Panc1 (cell line): ENCODE measurements around the gene SORCS1.

ENCODE experiments used
- POLR2AphosphoS5 ChIP-seq: IDR thresholded peaks from 2 replicates; pipeline ENCODE4 v1.6.1; 2012; ENCODE audit warnings: mild to moderate bottlenecking, low read depth, low read length, moderate library complexity
- SIN3A ChIP-seq: IDR thresholded peaks from 2 replicates; pipeline ENCODE4 v1.6.1; 2012; ENCODE audit warnings: low read depth, mild to moderate bottlenecking, low read length, moderate library complexity, borderline replicate concordance; ENCODE audit not compliant: insufficient read depth
- TCF7L2 ChIP-seq: IDR thresholded peaks from 2 replicates; pipeline ENCODE4 v1.6.1; 2011; ENCODE audit warnings: mild to moderate bottlenecking, low read depth, low read length, inconsistent platforms
- TF ChIP-seq, protein P1 (sequence below): fragments of 450-650 bp; IDR thresholded peaks from 2 replicates; pipeline ENCODE4 v1.5.1; 2017; ENCODE audit warnings: mild to moderate bottlenecking
- TF ChIP-seq, protein P2 (sequence below), 2 experiments: IDR thresholded peaks; 2 replicates each; pipeline ENCODE4 v1.6.1; 2011 to 2012; ENCODE audit warnings: low read depth in 2 of 2, control low read depth in 1 of 2, low read length in 1 of 2, mild to moderate bottlenecking in 1 of 2, moderate library complexity in 1 of 2; ENCODE audit not compliant: insufficient read depth in 1 of 2

DNA sequence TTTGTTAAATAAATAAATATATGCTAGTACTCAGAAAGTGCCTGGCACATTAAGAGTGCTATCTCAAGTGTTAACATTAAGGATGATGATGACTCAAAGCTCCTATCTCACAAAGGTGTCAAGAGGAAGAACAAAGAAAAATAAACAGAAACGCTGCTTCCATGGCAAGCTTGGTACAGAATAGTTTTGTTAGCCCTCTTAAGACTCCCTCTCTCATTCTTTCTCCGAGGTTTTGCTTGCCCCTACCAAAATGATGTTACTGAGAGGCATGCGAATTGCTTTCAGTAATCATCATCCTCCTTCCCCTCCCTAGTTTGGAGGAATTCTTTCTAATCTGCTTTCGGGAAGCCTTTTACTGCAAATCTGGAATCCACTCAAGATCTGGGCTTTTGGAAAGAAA lies 96.7 kb downstream of the SORCS1 start:
- TF ChIP-seq, protein P1, sequence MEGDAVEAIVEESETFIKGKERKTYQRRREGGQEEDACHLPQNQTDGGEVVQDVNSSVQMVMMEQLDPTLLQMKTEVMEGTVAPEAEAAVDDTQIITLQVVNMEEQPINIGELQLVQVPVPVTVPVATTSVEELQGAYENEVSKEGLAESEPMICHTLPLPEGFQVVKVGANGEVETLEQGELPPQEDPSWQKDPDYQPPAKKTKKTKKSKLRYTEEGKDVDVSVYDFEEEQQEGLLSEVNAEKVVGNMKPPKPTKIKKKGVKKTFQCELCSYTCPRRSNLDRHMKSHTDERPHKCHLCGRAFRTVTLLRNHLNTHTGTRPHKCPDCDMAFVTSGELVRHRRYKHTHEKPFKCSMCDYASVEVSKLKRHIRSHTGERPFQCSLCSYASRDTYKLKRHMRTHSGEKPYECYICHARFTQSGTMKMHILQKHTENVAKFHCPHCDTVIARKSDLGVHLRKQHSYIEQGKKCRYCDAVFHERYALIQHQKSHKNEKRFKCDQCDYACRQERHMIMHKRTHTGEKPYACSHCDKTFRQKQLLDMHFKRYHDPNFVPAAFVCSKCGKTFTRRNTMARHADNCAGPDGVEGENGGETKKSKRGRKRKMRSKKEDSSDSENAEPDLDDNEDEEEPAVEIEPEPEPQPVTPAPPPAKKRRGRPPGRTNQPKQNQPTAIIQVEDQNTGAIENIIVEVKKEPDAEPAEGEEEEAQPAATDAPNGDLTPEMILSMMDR = no peak
- TF ChIP-seq SIN3A = no peak
- TF ChIP-seq POLR2AphosphoS5 = no peak
- TF ChIP-seq TCF7L2 = no peak
- TF ChIP-seq, protein P2, sequence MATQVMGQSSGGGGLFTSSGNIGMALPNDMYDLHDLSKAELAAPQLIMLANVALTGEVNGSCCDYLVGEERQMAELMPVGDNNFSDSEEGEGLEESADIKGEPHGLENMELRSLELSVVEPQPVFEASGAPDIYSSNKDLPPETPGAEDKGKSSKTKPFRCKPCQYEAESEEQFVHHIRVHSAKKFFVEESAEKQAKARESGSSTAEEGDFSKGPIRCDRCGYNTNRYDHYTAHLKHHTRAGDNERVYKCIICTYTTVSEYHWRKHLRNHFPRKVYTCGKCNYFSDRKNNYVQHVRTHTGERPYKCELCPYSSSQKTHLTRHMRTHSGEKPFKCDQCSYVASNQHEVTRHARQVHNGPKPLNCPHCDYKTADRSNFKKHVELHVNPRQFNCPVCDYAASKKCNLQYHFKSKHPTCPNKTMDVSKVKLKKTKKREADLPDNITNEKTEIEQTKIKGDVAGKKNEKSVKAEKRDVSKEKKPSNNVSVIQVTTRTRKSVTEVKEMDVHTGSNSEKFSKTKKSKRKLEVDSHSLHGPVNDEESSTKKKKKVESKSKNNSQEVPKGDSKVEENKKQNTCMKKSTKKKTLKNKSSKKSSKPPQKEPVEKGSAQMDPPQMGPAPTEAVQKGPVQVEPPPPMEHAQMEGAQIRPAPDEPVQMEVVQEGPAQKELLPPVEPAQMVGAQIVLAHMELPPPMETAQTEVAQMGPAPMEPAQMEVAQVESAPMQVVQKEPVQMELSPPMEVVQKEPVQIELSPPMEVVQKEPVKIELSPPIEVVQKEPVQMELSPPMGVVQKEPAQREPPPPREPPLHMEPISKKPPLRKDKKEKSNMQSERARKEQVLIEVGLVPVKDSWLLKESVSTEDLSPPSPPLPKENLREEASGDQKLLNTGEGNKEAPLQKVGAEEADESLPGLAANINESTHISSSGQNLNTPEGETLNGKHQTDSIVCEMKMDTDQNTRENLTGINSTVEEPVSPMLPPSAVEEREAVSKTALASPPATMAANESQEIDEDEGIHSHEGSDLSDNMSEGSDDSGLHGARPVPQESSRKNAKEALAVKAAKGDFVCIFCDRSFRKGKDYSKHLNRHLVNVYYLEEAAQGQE (IDR thresholded peaks at IDR 0.05; ENCODE audit: insufficient read depth in 1 of 2, low read depth in 2 of 2, low read length in 1 of 2) = no peak
